Measurements from ENCODE around the gene ATP13A4.
A peak's percentile ranks its signal among the peaks of the same experiment; 100 is the strongest.

Gene ATP13A4

GRCh38 chr3:193554811-193555210, at the start of gene ATP13A4:
ATP13A4 (minus strand) TSS chr3:193554895; CDS start chr3:193554799, 96 bp downstream.
- DNase-seq = no peak

GRCh38 chr3:193599393-193599792, 44.7 kb upstream of the ATP13A4 start:
- no peak for DNase-seq

- DNase-seq = no peak
These were observed 43.5 kb upstream of the ATP13A4 start for GRCh38 chr3:193598202-193598601.

- DNase-seq = no peak
These were observed 41.3 kb upstream of the ATP13A4 start for GRCh38 chr3:193595939-193596487.

- no peak for DNase-seq
These were observed 40.4 kb upstream of the ATP13A4 start for GRCh38 chr3:193594946-193595689.

GRCh38 chr3:193593668-193594030, 39.0 kb upstream of the ATP13A4 start:
- DNase-seq = peak; percentile 52

- DNase-seq = peak; percentile 99
These were observed 38.4 kb upstream of the ATP13A4 start, which contains the start of gene OPA1 for GRCh38 chr3:193592841-193593667. OPA1 (plus strand) TSS chr3:193593208; CDS start chr3:193593378, 170 bp downstream.

- peak; percentile 26 for DNase-seq
These were observed 35.6 kb upstream of the ATP13A4 start for GRCh38 chr3:193590088-193590856.

- no peak for DNase-seq
These were observed 34.9 kb upstream of the ATP13A4 start for GRCh38 chr3:193589616-193590015.

GRCh38 chr3:193589129-193589528, 34.4 kb upstream of the ATP13A4 start:
- no peak for DNase-seq

GRCh38 chr3:193586526-193586925, 31.8 kb upstream of the ATP13A4 start:
- DNase-seq = no peak

GRCh38 chr3:193585530-193585929, 30.8 kb upstream of the ATP13A4 start:
- no peak for DNase-seq

- DNase-seq = no peak
These were observed 19.9 kb upstream of the ATP13A4 start for GRCh38 chr3:193574488-193575070.

- DNase-seq = no peak
These were observed 18.9 kb upstream of the ATP13A4 start for GRCh38 chr3:193573403-193574191.

- peak; percentile 67 for DNase-seq
These were observed 17.8 kb upstream of the ATP13A4 start for GRCh38 chr3:193572426-193572908.

- no peak for DNase-seq
These were observed 14.4 kb upstream of the ATP13A4 start for GRCh38 chr3:193569119-193569518.

- no peak for DNase-seq
These were observed 9.3 kb upstream of the ATP13A4 start for GRCh38 chr3:193564012-193564411.

GRCh38 chr3:193563426-193563825, 8.7 kb upstream of the ATP13A4 start:
- no peak for DNase-seq

GRCh38 chr3:193560870-193561269, 6.2 kb upstream of the ATP13A4 start:
- no peak for DNase-seq

GRCh38 chr3:193560091-193560490, 5.4 kb upstream of the ATP13A4 start:
- no peak for DNase-seq

- peak; percentile 39 for DNase-seq
These were observed 4.4 kb upstream of the ATP13A4 start for GRCh38 chr3:193559100-193559499.

GRCh38 chr3:193556841-193557240, 2.1 kb upstream of the ATP13A4 start:
- no peak for DNase-seq
